HepG2 (cell line): Measurements from ENCODE around the gene ARAP3. TPM values are rescaled to one million over a fixed set of nuclear protein-coding genes. Genes with fewer than 3 reads are reported as not detected.

ENCODE experiments used
- AHR ChIP-seq: IDR thresholded peaks from 2 replicates; pipeline ENCODE4 v1.6.1; 2018; ENCODE audit warnings: missing genetic modification reagents, missing compliant biosample characterization
- CBFB ChIP-seq: sonication (generic); formaldehyde crosslinking; IDR thresholded peaks from 2 replicates; pipeline ENCODE4 v1.4.0; 2020; ENCODE audit warnings: missing genetic modification reagents
- HDAC1 ChIP-seq: sonication (generic); formaldehyde crosslinking; IDR thresholded peaks from 2 replicates; pipeline ENCODE4 v1.5.1; 2020; ENCODE audit warnings: mild to moderate bottlenecking, missing genetic modification reagents
- HDAC2 ChIP-seq: sonication (generic); formaldehyde crosslinking; IDR thresholded peaks from 2 replicates; pipeline ENCODE4 v1.4.0; 2020; ENCODE audit warnings: missing genetic modification reagents
- HIVEP1 ChIP-seq: sonication (generic); formaldehyde crosslinking; IDR thresholded peaks from 2 replicates; pipeline ENCODE4 v1.4.0; 2020; ENCODE audit warnings: mild to moderate bottlenecking, missing genetic modification reagents
- HOXA7 ChIP-seq: sonication (generic); formaldehyde crosslinking; IDR thresholded peaks from 2 replicates; pipeline ENCODE4 v1.8.1; 2022; ENCODE audit warnings: mild to moderate bottlenecking, missing genetic modification reagents, moderate library complexity
- KMT2A ChIP-seq: sonication (generic); formaldehyde crosslinking; IDR thresholded peaks from 2 replicates; pipeline ENCODE4 v1.4.0; 2020; ENCODE audit warnings: missing genetic modification reagents
- PTBP1 ChIP-seq: fragments of 200-400 bp; formaldehyde crosslinking; IDR thresholded peaks from 2 replicates; pipeline ENCODE4 v1.6.1; 2018; ENCODE audit warnings: low read length, low read depth; ENCODE audit not compliant: poor library complexity, severe bottlenecking
- RAD21 ChIP-seq: fragments of 450-650 bp; formaldehyde crosslinking; IDR thresholded peaks from 2 replicates; pipeline ENCODE4 v1.5.0; 2020; ENCODE audit warnings: mild to moderate bottlenecking
- RBM39 ChIP-seq: fragments of 200-400 bp; formaldehyde crosslinking; IDR thresholded peaks from one replicate; pipeline ENCODE4 v1.6.1; 2018; ENCODE audit warnings: antibody characterized with exemption, mild to moderate bottlenecking, low read depth, low read length; ENCODE audit not compliant: poor library complexity, severe bottlenecking
- SCMH1 ChIP-seq: sonication (generic); formaldehyde crosslinking; IDR thresholded peaks from 2 replicates; pipeline ENCODE4 v1.9.0; 2021; ENCODE audit warnings: missing genetic modification reagents, mild to moderate bottlenecking, borderline replicate concordance
- SNAI1 ChIP-seq: sonication (generic); formaldehyde crosslinking; IDR thresholded peaks from 2 replicates; pipeline ENCODE4 v1.5.0; 2020; ENCODE audit warnings: mild to moderate bottlenecking, missing genetic modification reagents, borderline replicate concordance
- SRSF9 ChIP-seq: fragments of 200-400 bp; formaldehyde crosslinking; IDR thresholded peaks from 2 replicates; pipeline ENCODE4 v1.6.1; 2018; ENCODE audit warnings: borderline replicate concordance, mild to moderate bottlenecking, low read depth, low read length; ENCODE audit not compliant: insufficient read depth, poor library complexity, severe bottlenecking
- TEAD2 ChIP-seq: sonication (generic); formaldehyde crosslinking; IDR thresholded peaks from 2 replicates; pipeline ENCODE4 v1.9.0; 2021; ENCODE audit warnings: missing genetic modification reagents
- ZNF136 ChIP-seq: sonication (generic); formaldehyde crosslinking; IDR thresholded peaks from 2 replicates; pipeline ENCODE4 v1.8.1; 2022; ENCODE audit warnings: low read depth, mild to moderate bottlenecking, moderate library complexity, missing genetic modification reagents
- ZNF232 ChIP-seq: sonication (generic); formaldehyde crosslinking; IDR thresholded peaks from 2 replicates; pipeline ENCODE4 v1.4.0; 2020; ENCODE audit warnings: missing genetic modification reagents, borderline replicate concordance
- ZNF432 ChIP-seq: sonication (generic); formaldehyde crosslinking; IDR thresholded peaks from 2 replicates; pipeline ENCODE4 v1.5.0; 2020; ENCODE audit warnings: missing genetic modification reagents, mild to moderate bottlenecking, borderline replicate concordance
- ZNF598 ChIP-seq: sonication (generic); formaldehyde crosslinking; IDR thresholded peaks from 2 replicates; pipeline ENCODE4 v1.5.1; 2020; ENCODE audit warnings: mild to moderate bottlenecking, missing genetic modification reagents, borderline replicate concordance
- ZNF670 ChIP-seq: sonication (generic); formaldehyde crosslinking; IDR thresholded peaks from 2 replicates; pipeline ENCODE4 v1.8.0; 2022; ENCODE audit warnings: mild to moderate bottlenecking, missing genetic modification reagents, borderline replicate concordance
- ZNF713 ChIP-seq: sonication (generic); formaldehyde crosslinking; IDR thresholded peaks from 2 replicates; pipeline ENCODE4 v1.4.0; 2020; ENCODE audit warnings: mild to moderate bottlenecking, missing genetic modification reagents
- ZNF816 ChIP-seq: sonication (generic); formaldehyde crosslinking; IDR thresholded peaks from 2 replicates; pipeline ENCODE4 v1.8.0; 2022; ENCODE audit warnings: missing genetic modification reagents, mild to moderate bottlenecking, borderline replicate concordance
- ZNF850 ChIP-seq: sonication (generic); formaldehyde crosslinking; conservative IDR thresholded peaks from 2 replicates; pipeline ENCODE4 v1.9.0; 2021; ENCODE audit warnings: mild to moderate bottlenecking, missing genetic modification reagents
- polyA plus RNA-seq, 8 experiments: library from polyadenylated mRNA; depleted of rRNA in 3 of 8; stranded (reverse) in 7 of 8; unstranded in 1 of 8; fragments of >200 nt; fragmentation: Illumina TruSeq in 4 of 8; extraction: Trizol in 4 of 8; gene quantifications; 2 replicates each; pipeline versions ENCODE4 v1.2.1 to v1.2.3, GENCODE V29; 2011 to 2016; ENCODE audit warnings: low read depth in 4 of 8, missing spikeins in 1 of 8, mixed read lengths in 1 of 8; ENCODE audit not compliant: insufficient read depth in 1 of 8
- total RNA-seq, 5 experiments: library from RNA; depleted of rRNA; stranded (reverse); fragments of >200 nt; fragmentation: Illumina TruSeq; extraction: Trizol; gene quantifications; 2 replicates each; pipeline ENCODE4 v1.2.3, GENCODE V29; 2016; ENCODE audit warnings: low read depth in 1 of 5
- TF ChIP-seq, protein P1 (sequence below): IDR thresholded peaks from 2 replicates; pipeline ENCODE4 v1.6.1; 2016; ENCODE audit warnings: missing genetic modification reagents, missing compliant biosample characterization
- TF ChIP-seq, protein P2 (sequence below): sonication (generic); formaldehyde crosslinking; IDR thresholded peaks from 2 replicates; pipeline ENCODE4 v1.4.0; 2020; ENCODE audit warnings: missing genetic modification reagents, borderline replicate concordance
- TF ChIP-seq, protein P3 (sequence below): sonication (generic); formaldehyde crosslinking; IDR thresholded peaks from 2 replicates; pipeline ENCODE4 v1.4.0; 2020; ENCODE audit warnings: mild to moderate bottlenecking, missing genetic modification reagents

ARAP3 gene
- total and polyA plus RNA-seq, 2 of the 13 experiments (the other 11 are each of a cell fraction or from before 2014, with no cell fraction given), result 0.25 TPM; not detected in 1

DNA sequence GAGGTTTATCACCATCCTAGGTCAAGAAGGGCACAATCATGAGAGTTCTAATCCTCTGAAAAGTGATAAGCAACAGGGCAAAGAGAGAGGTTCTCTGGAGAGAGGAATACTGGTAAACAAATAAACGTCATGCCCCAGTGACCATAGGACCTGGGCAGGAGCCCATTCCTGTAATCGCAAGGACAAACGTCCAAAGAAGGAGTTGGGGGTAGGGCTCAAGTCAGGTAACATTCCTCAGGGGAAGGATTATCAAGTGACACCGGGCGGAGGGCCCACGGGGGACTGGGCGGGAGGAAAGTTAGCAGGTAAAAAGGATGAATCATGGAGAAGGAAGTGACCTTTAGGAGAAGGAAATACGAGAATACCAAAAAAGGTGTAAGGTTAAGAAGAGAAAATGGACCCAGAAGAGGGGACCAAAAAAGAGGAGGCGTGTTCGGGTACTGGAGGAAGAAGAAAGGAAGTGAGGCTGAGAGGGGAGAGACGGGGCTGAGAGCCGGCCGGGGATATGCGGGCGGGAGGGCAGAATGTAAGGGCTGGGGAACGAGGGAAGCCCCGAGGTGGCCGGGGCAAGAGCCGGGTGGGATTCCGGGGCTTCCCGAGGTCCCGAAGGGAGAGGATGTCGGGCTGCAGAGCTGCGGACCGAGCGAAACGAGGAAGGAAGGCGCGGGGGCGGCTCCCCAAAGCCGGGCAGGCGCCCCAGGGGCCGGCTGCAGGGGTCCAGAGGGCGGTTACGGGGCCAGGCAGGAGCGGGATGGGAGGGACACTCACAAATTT, 63.8 kb downstream of the ARAP3 start (continued):
- TF ChIP-seq, protein P1, sequence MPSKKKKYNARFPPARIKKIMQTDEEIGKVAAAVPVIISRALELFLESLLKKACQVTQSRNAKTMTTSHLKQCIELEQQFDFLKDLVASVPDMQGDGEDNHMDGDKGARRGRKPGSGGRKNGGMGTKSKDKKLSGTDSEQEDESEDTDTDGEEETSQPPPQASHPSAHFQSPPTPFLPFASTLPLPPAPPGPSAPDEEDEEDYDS (CRISPR knock-in tag), result 0 out of 2 replicates have a peak, but pooled peaks have one; percentile 23
- 0 out of 2 replicates have a peak, but pooled peaks have one; percentile 39 for TF ChIP-seq HDAC2
- TF ChIP-seq ZNF432 (CRISPR knock-in tag), result no peak
- TF ChIP-seq ZNF670, result peak; percentile 50; the same call in 1 of the 2 replicates
- 0 out of 2 replicates have a peak, but pooled peaks have one; percentile 38 for TF ChIP-seq HOXA7 (CRISPR knock-in tag)
- no peak for TF ChIP-seq SCMH1 (CRISPR knock-in tag)
- TF ChIP-seq RBM39, result no peak
- no peak for TF ChIP-seq CBFB
- TF ChIP-seq, protein P2, sequence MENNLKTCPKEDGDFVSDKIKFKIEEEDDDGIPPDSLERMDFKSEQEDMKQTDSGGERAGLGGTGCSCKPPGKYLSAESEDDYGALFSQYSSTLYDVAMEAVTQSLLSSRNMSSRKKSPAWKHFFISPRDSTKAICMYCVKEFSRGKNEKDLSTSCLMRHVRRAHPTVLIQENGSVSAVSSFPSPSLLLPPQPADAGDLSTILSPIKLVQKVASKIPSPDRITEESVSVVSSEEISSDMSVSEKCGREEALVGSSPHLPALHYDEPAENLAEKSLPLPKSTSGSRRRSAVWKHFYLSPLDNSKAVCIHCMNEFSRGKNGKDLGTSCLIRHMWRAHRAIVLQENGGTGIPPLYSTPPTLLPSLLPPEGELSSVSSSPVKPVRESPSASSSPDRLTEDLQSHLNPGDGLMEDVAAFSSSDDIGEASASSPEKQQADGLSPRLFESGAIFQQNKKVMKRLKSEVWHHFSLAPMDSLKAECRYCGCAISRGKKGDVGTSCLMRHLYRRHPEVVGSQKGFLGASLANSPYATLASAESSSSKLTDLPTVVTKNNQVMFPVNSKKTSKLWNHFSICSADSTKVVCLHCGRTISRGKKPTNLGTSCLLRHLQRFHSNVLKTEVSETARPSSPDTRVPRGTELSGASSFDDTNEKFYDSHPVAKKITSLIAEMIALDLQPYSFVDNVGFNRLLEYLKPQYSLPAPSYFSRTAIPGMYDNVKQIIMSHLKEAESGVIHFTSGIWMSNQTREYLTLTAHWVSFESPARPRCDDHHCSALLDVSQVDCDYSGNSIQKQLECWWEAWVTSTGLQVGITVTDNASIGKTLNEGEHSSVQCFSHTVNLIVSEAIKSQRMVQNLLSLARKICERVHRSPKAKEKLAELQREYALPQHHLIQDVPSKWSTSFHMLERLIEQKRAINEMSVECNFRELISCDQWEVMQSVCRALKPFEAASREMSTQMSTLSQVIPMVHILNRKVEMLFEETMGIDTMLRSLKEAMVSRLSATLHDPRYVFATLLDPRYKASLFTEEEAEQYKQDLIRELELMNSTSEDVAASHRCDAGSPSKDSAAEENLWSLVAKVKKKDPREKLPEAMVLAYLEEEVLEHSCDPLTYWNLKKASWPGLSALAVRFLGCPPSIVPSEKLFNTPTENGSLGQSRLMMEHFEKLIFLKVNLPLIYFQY (CRISPR knock-in tag), result no peak; the same call in 1 of the 2 replicates
- no peak for TF ChIP-seq RAD21
- TF ChIP-seq SNAI1 (CRISPR knock-in tag), result no peak
- no peak for TF ChIP-seq ZNF136 (CRISPR knock-in tag)
- TF ChIP-seq PTBP1, result no peak
- no peak for TF ChIP-seq HIVEP1
- TF ChIP-seq, protein P3, sequence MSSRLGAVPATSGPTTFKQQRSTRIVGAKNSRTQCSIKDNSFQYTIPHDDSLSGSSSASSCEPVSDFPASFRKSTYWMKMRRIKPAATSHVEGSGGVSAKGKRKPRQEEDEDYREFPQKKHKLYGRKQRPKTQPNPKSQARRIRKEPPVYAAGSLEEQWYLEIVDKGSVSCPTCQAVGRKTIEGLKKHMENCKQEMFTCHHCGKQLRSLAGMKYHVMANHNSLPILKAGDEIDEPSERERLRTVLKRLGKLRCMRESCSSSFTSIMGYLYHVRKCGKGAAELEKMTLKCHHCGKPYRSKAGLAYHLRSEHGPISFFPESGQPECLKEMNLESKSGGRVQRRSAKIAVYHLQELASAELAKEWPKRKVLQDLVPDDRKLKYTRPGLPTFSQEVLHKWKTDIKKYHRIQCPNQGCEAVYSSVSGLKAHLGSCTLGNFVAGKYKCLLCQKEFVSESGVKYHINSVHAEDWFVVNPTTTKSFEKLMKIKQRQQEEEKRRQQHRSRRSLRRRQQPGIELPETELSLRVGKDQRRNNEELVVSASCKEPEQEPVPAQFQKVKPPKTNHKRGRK (CRISPR knock-in tag), result no peak
- TF ChIP-seq ZNF713 (CRISPR knock-in tag), result no peak
- TF ChIP-seq TEAD2 (CRISPR knock-in tag), result no peak
- no peak for TF ChIP-seq ZNF850
- no peak for TF ChIP-seq AHR (CRISPR knock-in tag)
- TF ChIP-seq HDAC1, result peak; percentile 50
- TF ChIP-seq KMT2A (CRISPR knock-in tag), result peak; percentile 73; the same call in 1 of the 2 replicates
- TF ChIP-seq ZNF816, result no peak
- TF ChIP-seq ZNF598 (CRISPR knock-in tag), result no peak
- no peak for TF ChIP-seq ZNF232
- no peak for TF ChIP-seq SRSF9
